Stimulated activated naive CD4-positive, alpha-beta T cell treated with Interleukin-2 at 50 U/mL for 16 hours (primary cell): ENCODE results near the gene PDHX.
"Not testable (repeated sequence)": the region's sequence is repeated elsewhere in the genome, so short reads cannot be mapped to it uniquely, and the experiment has no call there.

Experiments
- DNase-seq: peaks from one replicate; lab custom pipeline; 2025; lab: John Stamatoyannopoulos, UW

PDHX gene

GRCh38 chr11:35017528-35018342 lies 101.3 kb downstream of the PDHX start:
- no peak for DNase-seq

GRCh38 chr11:35021589-35021988 lies 105.2 kb downstream of the PDHX start:
- DNase-seq = no peak

- not testable (repeated sequence) for DNase-seq
These were observed 107.5 kb downstream of the PDHX start for GRCh38 chr11:35023940-35024339.

GRCh38 chr11:35028007-35028406 lies 111.6 kb downstream of the PDHX start:
- not testable (repeated sequence) for DNase-seq

- peak; percentile 16 for DNase-seq
These were observed 113.7 kb downstream of the PDHX start for GRCh38 chr11:35029979-35030682.

- DNase-seq = peak; percentile 23
These were observed 114.3 kb downstream of the PDHX start for GRCh38 chr11:35030716-35031213.

GRCh38 chr11:35031346-35031745 lies 114.9 kb downstream of the PDHX start:
- no peak for DNase-seq

- DNase-seq = no peak
These were observed 115.4 kb downstream of the PDHX start for GRCh38 chr11:35031867-35032266.

GRCh38 chr11:35033011-35033410 lies 116.6 kb downstream of the PDHX start:
- DNase-seq = no peak

- no peak for DNase-seq
These were observed 118.0 kb downstream of the PDHX start for GRCh38 chr11:35034401-35034800.

GRCh38 chr11:35035894-35036408 lies 119.5 kb downstream of the PDHX start:
- no peak for DNase-seq

GRCh38 chr11:35036639-35037038 lies 120.2 kb downstream of the PDHX start:
- no peak for DNase-seq

GRCh38 chr11:35038211-35038928 lies 122.0 kb downstream of the PDHX start:
- no peak for DNase-seq

- DNase-seq = no peak
These were observed 122.7 kb downstream of the PDHX start for GRCh38 chr11:35039076-35039475.

GRCh38 chr11:35040221-35040942 lies 124.0 kb downstream of the PDHX start:
- peak; percentile 67 for DNase-seq

GRCh38 chr11:35041070-35041554 lies 124.7 kb downstream of the PDHX start:
- no peak for DNase-seq

- DNase-seq = no peak
These were observed 125.8 kb downstream of the PDHX start for GRCh38 chr11:35042224-35042623.

GRCh38 chr11:35042913-35043312 lies 126.5 kb downstream of the PDHX start:
- DNase-seq = no peak

- no peak for DNase-seq
These were observed 127.5 kb downstream of the PDHX start for GRCh38 chr11:35043936-35044335.

GRCh38 chr11:35045236-35045820 lies 128.9 kb downstream of the PDHX start:
- DNase-seq = peak; percentile 55
